HepG2 (cell line): Measurements from ENCODE around the gene PRICKLE2.

Experiments
- ARHGAP35 ChIP-seq: sonication (generic); formaldehyde crosslinking; IDR thresholded peaks from 2 replicates; pipeline ENCODE4 v1.9.0; 2022; ENCODE audit warnings: mild to moderate bottlenecking, inconsistent platforms, moderate library complexity, missing genetic modification reagents, borderline replicate concordance
- ELF4 ChIP-seq: sonication (generic); formaldehyde crosslinking; IDR thresholded peaks from 2 replicates; pipeline ENCODE4 v1.5.0; 2020; ENCODE audit warnings: missing genetic modification reagents, mild to moderate bottlenecking, moderate library complexity, borderline replicate concordance
- HMGA1 ChIP-seq: sonication (generic); formaldehyde crosslinking; conservative IDR thresholded peaks from 2 replicates; pipeline ENCODE4 v1.4.0; 2020; ENCODE audit warnings: missing genetic modification reagents
- JUND ChIP-seq: sonication (generic); formaldehyde crosslinking; IDR thresholded peaks from 2 replicates; pipeline ENCODE4 v1.8.0; 2022; ENCODE audit warnings: mild to moderate bottlenecking, missing genetic modification reagents
- KDM4B ChIP-seq: sonication (generic); formaldehyde crosslinking; IDR thresholded peaks from 2 replicates; pipeline ENCODE4 v1.4.0; 2020; ENCODE audit warnings: missing genetic modification reagents
- MTF1 ChIP-seq: sonication (generic); formaldehyde crosslinking; IDR thresholded peaks from 2 replicates; pipeline ENCODE4 v1.5.0; 2020; ENCODE audit warnings: missing genetic modification reagents
- NBN ChIP-seq: fragments of 450-650 bp; conservative IDR thresholded peaks from 2 replicates; pipeline ENCODE4 v1.6.1; 2017
- NFRKB ChIP-seq: fragments of 450-650 bp; IDR thresholded peaks from 2 replicates; pipeline ENCODE4 v1.6.1; 2017
- PAF1 ChIP-seq: IDR thresholded peaks from 2 replicates; pipeline ENCODE4 v1.6.1; 2016; ENCODE audit warnings: missing genetic modification reagents, missing compliant biosample characterization
- TAF1 ChIP-seq: sonication (generic); formaldehyde crosslinking; IDR thresholded peaks from 2 replicates; pipeline ENCODE4 v1.4.0; 2020; ENCODE audit warnings: missing genetic modification reagents
- TF ChIP-seq, protein P1 (sequence below): sonication (generic); formaldehyde crosslinking; IDR thresholded peaks from 2 replicates; pipeline ENCODE4 v1.5.0; 2020; ENCODE audit warnings: mild to moderate bottlenecking, missing genetic modification reagents, moderate library complexity
- TF ChIP-seq, protein P2 (sequence below): sonication (generic); formaldehyde crosslinking; IDR thresholded peaks from 2 replicates; pipeline ENCODE4 v1.8.1; 2023; ENCODE audit warnings: mild to moderate bottlenecking, missing genetic modification reagents, borderline replicate concordance
- TF ChIP-seq, protein P3 (sequence below): sonication (generic); formaldehyde crosslinking; IDR thresholded peaks from 2 replicates; pipeline ENCODE4 v1.4.0; 2020; ENCODE audit warnings: missing genetic modification reagents

DNA sequence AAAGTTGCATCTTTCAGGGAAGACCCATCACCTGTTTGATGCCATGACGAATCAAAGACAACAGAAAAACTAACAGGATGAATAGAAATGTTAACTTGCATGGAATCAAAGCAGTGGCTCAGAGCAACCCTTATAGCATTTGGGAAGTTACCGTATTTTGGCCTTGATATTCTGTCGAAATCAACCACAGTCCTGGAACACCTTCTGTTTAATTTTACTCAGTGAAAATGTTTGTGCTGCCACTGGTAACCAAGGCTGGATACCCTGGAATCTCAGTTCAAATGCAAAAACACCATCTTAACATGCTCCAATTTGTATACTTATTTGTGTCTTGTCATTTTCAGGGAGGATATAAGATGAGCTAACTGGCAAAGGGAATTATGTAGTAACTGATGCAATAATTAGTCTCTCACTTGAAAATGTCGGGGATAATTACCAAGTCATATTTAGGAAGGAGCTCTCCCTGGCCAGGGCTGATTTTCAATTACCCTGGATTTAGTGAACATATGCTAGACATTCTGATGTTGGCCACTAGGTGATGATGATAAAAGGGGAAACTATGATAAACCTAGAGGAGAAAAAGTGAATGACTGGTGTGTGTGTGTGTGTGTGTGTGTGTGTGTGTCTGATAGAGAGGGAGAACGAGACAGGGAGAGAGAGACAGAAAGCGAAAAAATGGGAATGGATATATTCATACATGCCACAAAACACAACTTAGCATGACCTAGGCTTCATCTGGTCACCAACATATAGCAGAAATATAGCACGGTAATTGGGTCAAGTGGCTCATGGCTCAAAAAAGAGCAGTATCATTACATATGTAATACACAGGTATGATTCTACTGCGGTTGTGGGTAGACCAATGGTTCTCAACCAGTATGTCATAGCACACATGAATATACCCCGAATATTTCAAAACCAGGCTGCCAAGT lies 19.0 kb upstream of the PRICKLE2 start:
- TF ChIP-seq ARHGAP35 (CRISPR knock-in tag) = no peak
- TF ChIP-seq HMGA1 (CRISPR knock-in tag) = no peak
- TF ChIP-seq, protein P1, sequence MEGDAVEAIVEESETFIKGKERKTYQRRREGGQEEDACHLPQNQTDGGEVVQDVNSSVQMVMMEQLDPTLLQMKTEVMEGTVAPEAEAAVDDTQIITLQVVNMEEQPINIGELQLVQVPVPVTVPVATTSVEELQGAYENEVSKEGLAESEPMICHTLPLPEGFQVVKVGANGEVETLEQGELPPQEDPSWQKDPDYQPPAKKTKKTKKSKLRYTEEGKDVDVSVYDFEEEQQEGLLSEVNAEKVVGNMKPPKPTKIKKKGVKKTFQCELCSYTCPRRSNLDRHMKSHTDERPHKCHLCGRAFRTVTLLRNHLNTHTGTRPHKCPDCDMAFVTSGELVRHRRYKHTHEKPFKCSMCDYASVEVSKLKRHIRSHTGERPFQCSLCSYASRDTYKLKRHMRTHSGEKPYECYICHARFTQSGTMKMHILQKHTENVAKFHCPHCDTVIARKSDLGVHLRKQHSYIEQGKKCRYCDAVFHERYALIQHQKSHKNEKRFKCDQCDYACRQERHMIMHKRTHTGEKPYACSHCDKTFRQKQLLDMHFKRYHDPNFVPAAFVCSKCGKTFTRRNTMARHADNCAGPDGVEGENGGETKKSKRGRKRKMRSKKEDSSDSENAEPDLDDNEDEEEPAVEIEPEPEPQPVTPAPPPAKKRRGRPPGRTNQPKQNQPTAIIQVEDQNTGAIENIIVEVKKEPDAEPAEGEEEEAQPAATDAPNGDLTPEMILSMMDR (CRISPR knock-in tag) = no peak
- TF ChIP-seq KDM4B = no peak
- TF ChIP-seq ELF4 (CRISPR knock-in tag) = no peak
- TF ChIP-seq JUND = no peak
- TF ChIP-seq NFRKB = no peak
- no peak for TF ChIP-seq NBN
- no peak for TF ChIP-seq TAF1
- no peak for TF ChIP-seq MTF1
- TF ChIP-seq, protein P2, sequence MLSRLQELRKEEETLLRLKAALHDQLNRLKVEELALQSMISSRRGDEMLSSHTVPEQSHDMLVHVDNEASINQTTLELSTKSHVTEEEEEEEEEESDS (CRISPR knock-in tag) = no peak
- TF ChIP-seq, protein P3, sequence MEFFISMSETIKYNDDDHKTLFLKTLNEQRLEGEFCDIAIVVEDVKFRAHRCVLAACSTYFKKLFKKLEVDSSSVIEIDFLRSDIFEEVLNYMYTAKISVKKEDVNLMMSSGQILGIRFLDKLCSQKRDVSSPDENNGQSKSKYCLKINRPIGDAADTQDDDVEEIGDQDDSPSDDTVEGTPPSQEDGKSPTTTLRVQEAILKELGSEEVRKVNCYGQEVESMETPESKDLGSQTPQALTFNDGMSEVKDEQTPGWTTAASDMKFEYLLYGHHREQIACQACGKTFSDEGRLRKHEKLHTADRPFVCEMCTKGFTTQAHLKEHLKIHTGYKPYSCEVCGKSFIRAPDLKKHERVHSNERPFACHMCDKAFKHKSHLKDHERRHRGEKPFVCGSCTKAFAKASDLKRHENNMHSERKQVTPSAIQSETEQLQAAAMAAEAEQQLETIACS (CRISPR knock-in tag) = no peak
- TF ChIP-seq PAF1 (CRISPR knock-in tag) = no peak
